ENCODE results near the gene ZFYVE26.

Gene ZFYVE26

GRCh38 chr14:67815573-67816225 lies 691 bp downstream of the ZFYVE26 start:
- DNase-seq (ENCODE audit: low spot score), result peak; percentile 26

- DNase-seq (ENCODE audit: low spot score), result no peak
These were observed 1.6 kb downstream of the ZFYVE26 start for GRCh38 chr14:67814821-67815220.

- DNase-seq (ENCODE audit: low spot score), result no peak
These were observed 10.1 kb downstream of the ZFYVE26 start for GRCh38 chr14:67806246-67806645.

GRCh38 chr14:67800743-67801142 lies 15.6 kb downstream of the ZFYVE26 start:
- DNase-seq (ENCODE audit: low spot score), result no peak

GRCh38 chr14:67798731-67799130 lies 17.7 kb downstream of the ZFYVE26 start:
- DNase-seq (ENCODE audit: low spot score), result no peak

- DNase-seq (ENCODE audit: low spot score), result no peak
These were observed 28.7 kb downstream of the ZFYVE26 start for GRCh38 chr14:67787673-67788072.

GRCh38 chr14:67785270-67786109 lies 30.9 kb downstream of the ZFYVE26 start:
- DNase-seq (ENCODE audit: low spot score), result no peak

GRCh38 chr14:67784244-67784823 lies 32.1 kb downstream of the ZFYVE26 start:
- no peak for DNase-seq (ENCODE audit: low spot score)

GRCh38 chr14:67782090-67782489 lies 34.3 kb downstream of the ZFYVE26 start:
- no peak for DNase-seq (ENCODE audit: low spot score)

GRCh38 chr14:67778792-67779191 lies 37.6 kb downstream of the ZFYVE26 start:
- DNase-seq (ENCODE audit: low spot score), result no peak

- DNase-seq (ENCODE audit: low spot score), result no peak
These were observed 39.6 kb downstream of the ZFYVE26 start for GRCh38 chr14:67776653-67777322.

- no peak for DNase-seq (ENCODE audit: low spot score)
These were observed 42.5 kb downstream of the ZFYVE26 start for GRCh38 chr14:67773844-67774377.

- no peak for DNase-seq (ENCODE audit: low spot score)
These were observed 48.2 kb downstream of the ZFYVE26 start for GRCh38 chr14:67768219-67768618.

GRCh38 chr14:67766035-67766680 lies 50.2 kb downstream of the ZFYVE26 start:
- no peak for DNase-seq (ENCODE audit: low spot score)

- DNase-seq (ENCODE audit: low spot score), result no peak
These were observed 51.1 kb downstream of the ZFYVE26 start for GRCh38 chr14:67765192-67765834.

GRCh38 chr14:67764496-67764895 lies 51.9 kb downstream of the ZFYVE26 start:
- DNase-seq (ENCODE audit: low spot score), result no peak

GRCh38 chr14:67763158-67763822 lies 53.1 kb downstream of the ZFYVE26 start:
- DNase-seq (ENCODE audit: low spot score), result no peak

GRCh38 chr14:67762051-67762450 lies 54.3 kb downstream of the ZFYVE26 start:
- no peak for DNase-seq (ENCODE audit: low spot score)

- no peak for DNase-seq (ENCODE audit: low spot score)
These were observed 56.5 kb downstream of the ZFYVE26 start for GRCh38 chr14:67759916-67760315.

- DNase-seq (ENCODE audit: low spot score), result no peak
These were observed 59.2 kb downstream of the ZFYVE26 start for GRCh38 chr14:67757175-67757574.

- DNase-seq (ENCODE audit: low spot score), result no peak
These were observed 59.9 kb downstream of the ZFYVE26 start for GRCh38 chr14:67756496-67756895.

All from SW480 (cell line).